ENCODE data around the gene RETREG3. TPM values are rescaled to one million over a fixed set of nuclear protein-coding genes. Genes with fewer than 3 reads are reported as not detected.

Gene RETREG3
- total RNA-seq, 1 experiment from 2014 or later: 38.5 TPM

DNA sequence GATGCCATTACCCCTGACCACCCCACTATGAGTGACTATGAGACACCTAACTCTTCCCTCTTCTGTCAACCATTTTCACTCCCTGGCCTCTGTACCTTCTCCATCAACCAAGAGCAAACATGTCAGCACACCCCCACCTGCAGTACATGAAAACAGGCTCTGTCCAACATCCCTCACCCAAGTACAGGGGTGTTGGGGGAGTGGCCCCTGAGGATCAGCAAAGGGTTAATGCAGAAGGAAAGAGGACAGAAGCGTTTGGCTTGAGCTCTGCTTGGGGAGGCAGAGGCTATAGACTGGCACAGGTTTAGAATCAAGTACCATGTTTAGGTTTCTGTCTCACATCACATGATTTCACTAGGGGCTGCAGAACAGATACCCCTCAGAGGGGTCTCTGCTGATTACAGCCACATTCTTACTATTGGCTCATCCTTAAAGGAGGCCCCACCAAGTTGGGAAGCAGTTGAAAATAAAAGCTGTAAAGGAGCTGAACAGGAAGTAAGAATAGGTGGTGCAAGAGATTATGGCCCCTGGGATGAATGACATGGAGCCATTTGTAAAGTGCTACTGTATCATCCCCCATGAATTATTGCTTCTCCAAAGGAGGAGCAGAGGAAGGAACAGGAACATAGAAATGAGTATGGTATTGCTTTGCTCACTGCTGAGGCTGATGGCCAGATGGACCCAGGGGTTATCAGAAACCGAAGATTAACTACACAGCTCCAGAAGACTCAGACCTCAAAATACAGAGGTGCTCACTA, 29.2 kb downstream of the RETREG3 start:
- BruUV-seq (replicated peaks): no TSS peak
- RAD21 ChIA-PET (ENCODE audit: low non-redundant PET in 1 of 2, low total read pairs in 2 of 2, uncharacterized antibody in 2 of 2, unreplicated experiment in 2 of 2): no interaction called here
- CTCF ChIA-PET: interaction anchor here (1.4 to 4.4 kb wide), 4 partner anchors 19 to 183 kb away, joined by 5 to 136 read pairs (median 14); partner anchors contain the start of genes PLEKHH3, RETREG3 and TUBG1

More for the DNA sequence above, 29.2 kb downstream of the RETREG3 start:
- no peaks in the 10 kb centered on the region for H3K9me3 ChIP-seq (ENCODE audit: control insufficient read depth in 1 of 2, insufficient read depth in 1 of 2, low read depth in 1 of 2, low read length in 2 of 2)
- DNase-seq (ENCODE audit: low read depth, low spot score) (no peak), ATAC-seq (no peak)
- no peak overlapping the region for H2AFZ ChIP-seq (ENCODE audit: low read depth, low read length, poor library complexity, severe bottlenecking)
- no peaks in the 10 kb centered on the region for H4K20me1 ChIP-seq (ENCODE audit: insufficient read depth)
- peaks cover 10 to 15% of the 10 kb centered on the region in 2 experiments for H3K4me1 ChIP-seq (ENCODE audit: control insufficient read depth in 1 of 2, insufficient read depth in 2 of 2, low read length in 2 of 2)
- peaks cover 32% of the 10 kb centered on the region for H3K79me2 ChIP-seq (ENCODE audit: insufficient read depth, low read length)
- no peaks in the 10 kb centered on the region for H3K9me2 ChIP-seq (ENCODE audit: insufficient read depth)
- TF ChIP-seq, protein P1, sequence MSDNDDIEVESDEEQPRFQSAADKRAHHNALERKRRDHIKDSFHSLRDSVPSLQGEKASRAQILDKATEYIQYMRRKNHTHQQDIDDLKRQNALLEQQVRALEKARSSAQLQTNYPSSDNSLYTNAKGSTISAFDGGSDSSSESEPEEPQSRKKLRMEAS (IDR thresholded peaks at IDR 0.05): no peak
- no peak for TF ChIP-seq CEBPB (IDR thresholded peaks at IDR 0.05; ENCODE audit: low read depth)
- TF ChIP-seq SIN3A (IDR thresholded peaks at IDR 0.05; ENCODE audit: low read depth): no peak
- no peak for TF ChIP-seq EZH2phosphoT487 (IDR thresholded peaks at IDR 0.05; ENCODE audit: borderline replicate concordance)
- TF ChIP-seq SP1 (IDR thresholded peaks at IDR 0.05; ENCODE audit: low read depth): no peak
- TF ChIP-seq EGR1 (IDR thresholded peaks at IDR 0.05; ENCODE audit: low read depth): no peak
- no peak for TF ChIP-seq TCF7L2 (IDR thresholded peaks at IDR 0.05; ENCODE audit: borderline replicate concordance, extremely low read depth, insufficient read depth, insufficient read length)
- TF ChIP-seq, protein P2, sequence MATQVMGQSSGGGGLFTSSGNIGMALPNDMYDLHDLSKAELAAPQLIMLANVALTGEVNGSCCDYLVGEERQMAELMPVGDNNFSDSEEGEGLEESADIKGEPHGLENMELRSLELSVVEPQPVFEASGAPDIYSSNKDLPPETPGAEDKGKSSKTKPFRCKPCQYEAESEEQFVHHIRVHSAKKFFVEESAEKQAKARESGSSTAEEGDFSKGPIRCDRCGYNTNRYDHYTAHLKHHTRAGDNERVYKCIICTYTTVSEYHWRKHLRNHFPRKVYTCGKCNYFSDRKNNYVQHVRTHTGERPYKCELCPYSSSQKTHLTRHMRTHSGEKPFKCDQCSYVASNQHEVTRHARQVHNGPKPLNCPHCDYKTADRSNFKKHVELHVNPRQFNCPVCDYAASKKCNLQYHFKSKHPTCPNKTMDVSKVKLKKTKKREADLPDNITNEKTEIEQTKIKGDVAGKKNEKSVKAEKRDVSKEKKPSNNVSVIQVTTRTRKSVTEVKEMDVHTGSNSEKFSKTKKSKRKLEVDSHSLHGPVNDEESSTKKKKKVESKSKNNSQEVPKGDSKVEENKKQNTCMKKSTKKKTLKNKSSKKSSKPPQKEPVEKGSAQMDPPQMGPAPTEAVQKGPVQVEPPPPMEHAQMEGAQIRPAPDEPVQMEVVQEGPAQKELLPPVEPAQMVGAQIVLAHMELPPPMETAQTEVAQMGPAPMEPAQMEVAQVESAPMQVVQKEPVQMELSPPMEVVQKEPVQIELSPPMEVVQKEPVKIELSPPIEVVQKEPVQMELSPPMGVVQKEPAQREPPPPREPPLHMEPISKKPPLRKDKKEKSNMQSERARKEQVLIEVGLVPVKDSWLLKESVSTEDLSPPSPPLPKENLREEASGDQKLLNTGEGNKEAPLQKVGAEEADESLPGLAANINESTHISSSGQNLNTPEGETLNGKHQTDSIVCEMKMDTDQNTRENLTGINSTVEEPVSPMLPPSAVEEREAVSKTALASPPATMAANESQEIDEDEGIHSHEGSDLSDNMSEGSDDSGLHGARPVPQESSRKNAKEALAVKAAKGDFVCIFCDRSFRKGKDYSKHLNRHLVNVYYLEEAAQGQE (IDR thresholded peaks at IDR 0.05; ENCODE audit: low read depth): no peak
- TF ChIP-seq ZFX (IDR thresholded peaks at IDR 0.05): no peak
- TF ChIP-seq POLR2AphosphoS5 (IDR thresholded peaks at IDR 0.05; ENCODE audit: low read depth, low read length): no peak
- TF ChIP-seq ELF1 (IDR thresholded peaks at IDR 0.05; ENCODE audit: borderline replicate concordance, low read depth): no peak
- peaks cover 19 to 29% of the 10 kb centered on the region in 2 experiments; a peak in 3 of 4 replicates for H3K36me3 ChIP-seq (ENCODE audit: control insufficient read depth in 1 of 2, insufficient read depth in 2 of 2, low read length in 2 of 2)
- POLR2A ChIA-PET: no interaction called here
- no peak overlapping the region for H3K4me3 ChIP-seq (replicated peaks in 1 of 2; ENCODE audit: low read depth in 1 of 2, low read length in 2 of 2)
- intact Hi-C loops (cut with micrococcal nuclease): no loop called here
- H3K27me3 ChIP-seq (ENCODE audit: insufficient read depth, low read length): no peaks in the 10 kb centered on the region
- no peak overlapping the region for H3K9ac ChIP-seq (ENCODE audit: low read length)
- no peak overlapping the region for H3K27ac ChIP-seq (ENCODE audit: low read depth, low read length)
- H3K4me2 ChIP-seq (ENCODE audit: low read length): no peak overlapping the region
